HCT116 (cell line): ENCODE measurements around the gene MIEF1.

Experiments used
- CBX3 ChIP-seq: IDR thresholded peaks from 2 replicates; pipeline ENCODE4 v1.6.1; 2012; ENCODE audit warnings: low read depth
- CEBPB ChIP-seq: IDR thresholded peaks from 2 replicates; pipeline ENCODE4 v1.6.1; 2012; ENCODE audit warnings: low read depth
- EZH2 ChIP-seq: fragments of 200-600 bp; sonication (generic); IDR thresholded peaks from 2 replicates; pipeline ENCODE4 v1.6.1; 2017; ENCODE audit warnings: antibody characterized with exemption, mixed run types
- EZH2phosphoT487 ChIP-seq: fragments of 200-600 bp; IDR thresholded peaks from 2 replicates; pipeline ENCODE4 v1.6.1; 2018; ENCODE audit warnings: antibody characterized with exemption, borderline replicate concordance
- FOSL1 ChIP-seq: IDR thresholded peaks from 2 replicates; pipeline ENCODE4 v1.6.1; 2012; ENCODE audit warnings: low read depth
- JUND ChIP-seq: IDR thresholded peaks from 2 replicates; pipeline ENCODE4 v1.6.1; 2012
- MAX ChIP-seq: IDR thresholded peaks from 2 replicates; pipeline ENCODE4 v1.6.1; 2012
- POLR2A ChIP-seq: IDR thresholded peaks from 2 replicates; pipeline ENCODE4 v1.7.0; 2011; ENCODE audit warnings: borderline replicate concordance; ENCODE audit not compliant: insufficient read depth, insufficient read length; ENCODE audit errors: extremely low read depth
- POLR2AphosphoS5 ChIP-seq: IDR thresholded peaks from 2 replicates; pipeline ENCODE4 v1.6.1; 2011; ENCODE audit warnings: mild to moderate bottlenecking, low read depth, low read length, moderate library complexity
- SRF ChIP-seq: IDR thresholded peaks from 2 replicates; pipeline ENCODE4 v1.6.1; 2012; ENCODE audit warnings: low read depth
- YY1 ChIP-seq: IDR thresholded peaks from 2 replicates; pipeline ENCODE4 v1.6.1; 2011; ENCODE audit warnings: low read length, low read depth, moderate library complexity, mild to moderate bottlenecking; ENCODE audit not compliant: insufficient replicate concordance; ENCODE audit errors: extremely low read depth
- TF ChIP-seq, protein P1 (sequence below), 3 experiments: fragments of 200-600 bp in 1 of 3; sonication (generic) in 1 of 3; IDR thresholded peaks in 2 of 3; conservative IDR thresholded peaks in 1 of 3; 2 replicates each; pipeline ENCODE4 v1.5.1; 2012 to 2017; ENCODE audit warnings: low read depth in 2 of 3, low read length in 2 of 3, antibody characterized with exemption in 1 of 3, borderline replicate concordance in 1 of 3, control low read depth in 1 of 3, mild to moderate bottlenecking in 1 of 3, mixed read lengths in 1 of 3, mixed run types in 1 of 3, moderate library complexity in 1 of 3; ENCODE audit not compliant: insufficient read depth in 1 of 3
- TF ChIP-seq, protein P2 (sequence below): IDR thresholded peaks from 2 replicates; pipeline ENCODE4 v1.6.1; 2011; ENCODE audit warnings: mild to moderate bottlenecking, low read length, moderate library complexity; ENCODE audit not compliant: insufficient replicate concordance; ENCODE audit errors: extremely low read depth

- no peak for TF ChIP-seq FOSL1
- TF ChIP-seq, protein P1, sequence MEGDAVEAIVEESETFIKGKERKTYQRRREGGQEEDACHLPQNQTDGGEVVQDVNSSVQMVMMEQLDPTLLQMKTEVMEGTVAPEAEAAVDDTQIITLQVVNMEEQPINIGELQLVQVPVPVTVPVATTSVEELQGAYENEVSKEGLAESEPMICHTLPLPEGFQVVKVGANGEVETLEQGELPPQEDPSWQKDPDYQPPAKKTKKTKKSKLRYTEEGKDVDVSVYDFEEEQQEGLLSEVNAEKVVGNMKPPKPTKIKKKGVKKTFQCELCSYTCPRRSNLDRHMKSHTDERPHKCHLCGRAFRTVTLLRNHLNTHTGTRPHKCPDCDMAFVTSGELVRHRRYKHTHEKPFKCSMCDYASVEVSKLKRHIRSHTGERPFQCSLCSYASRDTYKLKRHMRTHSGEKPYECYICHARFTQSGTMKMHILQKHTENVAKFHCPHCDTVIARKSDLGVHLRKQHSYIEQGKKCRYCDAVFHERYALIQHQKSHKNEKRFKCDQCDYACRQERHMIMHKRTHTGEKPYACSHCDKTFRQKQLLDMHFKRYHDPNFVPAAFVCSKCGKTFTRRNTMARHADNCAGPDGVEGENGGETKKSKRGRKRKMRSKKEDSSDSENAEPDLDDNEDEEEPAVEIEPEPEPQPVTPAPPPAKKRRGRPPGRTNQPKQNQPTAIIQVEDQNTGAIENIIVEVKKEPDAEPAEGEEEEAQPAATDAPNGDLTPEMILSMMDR (IDR thresholded peaks at IDR 0.05 in 2 of 3, conservative IDR thresholded peaks at IDR 0.05 in 1 of 3; ENCODE audit: borderline replicate concordance in 1 of 3, insufficient read depth in 1 of 3, low read depth in 2 of 3, low read length in 2 of 3), result no peak
- TF ChIP-seq YY1, result no peak
- no peak for TF ChIP-seq MAX
- TF ChIP-seq POLR2AphosphoS5, result no peak
- no peak for TF ChIP-seq EZH2
- no peak for TF ChIP-seq JUND
- TF ChIP-seq POLR2A, result no peak
- no peak for TF ChIP-seq CBX3
- no peak for TF ChIP-seq SRF
- no peak for TF ChIP-seq CEBPB
- TF ChIP-seq, protein P2, sequence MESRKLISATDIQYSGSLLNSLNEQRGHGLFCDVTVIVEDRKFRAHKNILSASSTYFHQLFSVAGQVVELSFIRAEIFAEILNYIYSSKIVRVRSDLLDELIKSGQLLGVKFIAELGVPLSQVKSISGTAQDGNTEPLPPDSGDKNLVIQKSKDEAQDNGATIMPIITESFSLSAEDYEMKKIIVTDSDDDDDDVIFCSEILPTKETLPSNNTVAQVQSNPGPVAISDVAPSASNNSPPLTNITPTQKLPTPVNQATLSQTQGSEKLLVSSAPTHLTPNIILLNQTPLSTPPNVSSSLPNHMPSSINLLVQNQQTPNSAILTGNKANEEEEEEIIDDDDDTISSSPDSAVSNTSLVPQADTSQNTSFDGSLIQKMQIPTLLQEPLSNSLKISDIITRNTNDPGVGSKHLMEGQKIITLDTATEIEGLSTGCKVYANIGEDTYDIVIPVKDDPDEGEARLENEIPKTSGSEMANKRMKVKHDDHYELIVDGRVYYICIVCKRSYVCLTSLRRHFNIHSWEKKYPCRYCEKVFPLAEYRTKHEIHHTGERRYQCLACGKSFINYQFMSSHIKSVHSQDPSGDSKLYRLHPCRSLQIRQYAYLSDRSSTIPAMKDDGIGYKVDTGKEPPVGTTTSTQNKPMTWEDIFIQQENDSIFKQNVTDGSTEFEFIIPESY, result no peak
- no peak for TF ChIP-seq EZH2phosphoT487
Observed at GRCh38 chr22:39452740-39453040, 49.4 kb upstream of the MIEF1 start.
